Stimulated activated CD4-positive, alpha-beta T cell treated with anti-CD3 and anti-CD28 coated beads, Interleukin-1b, Interleukin-23, amount 100 ng/mL, for 48 hours (primary cell): ENCODE measurements around the gene RCSD1.

Experiments
- DNase-seq: peaks from one replicate; pipeline ENCODE4 v3.0.0-alpha.2; 2020

The RCSD1 gene

GRCh38 chr1:167669209-167670124 lies 39.4 kb downstream of the RCSD1 start:
- DNase-seq: no peak

DNA sequence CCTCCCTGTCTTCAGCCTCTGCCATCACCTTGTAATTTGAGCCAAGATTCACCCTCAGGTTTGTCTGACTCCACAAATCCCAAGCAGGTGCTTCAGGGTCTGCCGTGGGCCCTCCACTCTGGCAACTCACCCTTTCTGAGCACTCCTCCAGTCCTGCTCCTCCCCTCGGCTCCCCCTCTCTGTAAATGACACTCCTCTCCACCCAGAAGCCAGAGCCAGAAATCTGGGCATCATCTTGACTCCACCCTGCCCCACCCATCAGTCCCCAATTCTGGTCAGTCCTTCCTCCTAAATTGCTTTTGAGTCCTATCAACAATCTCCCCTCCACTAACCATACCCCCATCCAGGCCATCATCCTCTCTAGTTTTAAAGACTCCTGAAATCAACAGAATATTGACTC lies 40.5 kb downstream of the RCSD1 start:
- DNase-seq: no peak

DNA sequence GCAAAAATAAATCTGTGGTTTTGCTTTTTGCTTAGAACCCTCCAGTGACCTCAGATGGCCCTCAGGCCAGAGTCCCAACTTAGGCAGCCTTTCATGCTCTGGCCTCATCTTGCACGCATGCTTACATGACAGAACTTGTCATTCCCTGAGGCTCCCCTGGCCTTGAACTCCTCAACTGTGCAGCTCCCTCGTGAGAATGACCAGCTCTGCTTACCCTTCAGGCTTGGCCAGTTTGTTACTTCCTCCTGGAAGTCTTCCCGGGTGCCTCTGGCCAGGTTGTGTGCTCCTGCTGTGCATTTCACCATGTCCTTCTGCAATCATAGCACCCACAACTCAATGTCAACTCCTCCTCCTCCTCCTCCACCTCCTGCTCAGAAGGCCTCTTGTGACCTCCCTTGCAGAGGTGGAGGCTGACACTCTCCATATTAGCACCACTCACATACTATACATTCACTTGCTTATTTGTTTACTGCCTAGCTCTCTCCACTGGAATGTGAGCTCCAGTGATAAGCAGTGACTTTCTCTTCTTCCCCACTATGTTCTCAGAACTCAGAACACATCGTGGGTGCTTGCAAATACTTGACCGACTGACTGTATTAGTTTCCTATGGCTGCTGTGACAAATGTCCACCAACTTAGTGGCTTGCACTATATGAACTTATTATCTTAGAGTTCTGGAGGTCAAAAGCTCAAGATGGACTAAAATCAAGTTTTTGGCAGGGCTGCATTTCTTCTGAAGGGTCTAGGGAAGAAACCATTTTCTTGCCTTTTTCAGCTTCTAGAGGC lies 41.9 kb downstream of the RCSD1 start:
- DNase-seq: no peak

DNA sequence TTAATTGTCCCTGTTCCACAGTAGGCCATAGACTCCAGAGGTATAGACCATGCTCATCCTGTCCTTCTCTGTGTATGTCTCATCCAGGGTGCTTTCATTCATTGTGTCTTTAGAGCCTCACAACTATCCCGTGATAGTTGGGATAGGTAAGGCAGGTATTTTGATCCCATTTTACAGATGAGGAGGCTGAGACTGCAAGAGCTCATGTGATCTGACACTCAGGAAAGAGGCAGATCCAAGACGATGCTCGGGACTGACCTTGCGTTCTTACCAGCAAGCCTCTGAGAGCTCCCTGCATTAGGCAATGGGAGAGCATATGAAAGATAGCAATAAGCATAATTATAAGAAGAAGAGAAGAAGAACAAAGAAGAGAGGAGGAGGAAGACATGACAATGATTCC lies 42.8 kb downstream of the RCSD1 start:
- no peak for DNase-seq

GRCh38 chr1:167673265-167673664 lies 43.2 kb downstream of the RCSD1 start:
- peak; percentile 16 for DNase-seq

DNA sequence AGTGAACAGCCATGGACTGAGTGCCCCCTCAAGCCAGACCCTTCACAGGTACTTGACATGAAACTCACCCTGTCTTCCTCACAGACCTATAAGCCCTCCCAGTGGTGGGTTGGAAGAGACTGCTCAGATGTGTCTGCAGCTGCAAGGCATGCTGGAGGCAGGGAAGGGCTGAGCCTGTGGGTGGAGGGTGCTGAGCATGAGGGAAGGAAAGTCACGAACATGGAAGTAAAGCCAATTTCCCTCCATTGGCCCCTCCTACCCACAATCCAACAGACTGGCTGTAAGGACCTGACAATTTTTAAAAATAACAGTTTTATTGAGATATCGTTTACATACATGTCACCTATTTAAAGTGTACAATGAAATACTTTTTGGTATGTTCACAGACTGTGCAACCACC lies 44.1 kb downstream of the RCSD1 start:
- no peak for DNase-seq

GRCh38 chr1:167675440-167675839 lies 45.4 kb downstream of the RCSD1 start:
- no peak for DNase-seq

- peak; percentile 13 for DNase-seq
Measured at GRCh38 chr1:167676205-167676915, 46.3 kb downstream of the RCSD1 start.

- no peak for DNase-seq
Measured at GRCh38 chr1:167676916-167677848, 47.1 kb downstream of the RCSD1 start.

DNA sequence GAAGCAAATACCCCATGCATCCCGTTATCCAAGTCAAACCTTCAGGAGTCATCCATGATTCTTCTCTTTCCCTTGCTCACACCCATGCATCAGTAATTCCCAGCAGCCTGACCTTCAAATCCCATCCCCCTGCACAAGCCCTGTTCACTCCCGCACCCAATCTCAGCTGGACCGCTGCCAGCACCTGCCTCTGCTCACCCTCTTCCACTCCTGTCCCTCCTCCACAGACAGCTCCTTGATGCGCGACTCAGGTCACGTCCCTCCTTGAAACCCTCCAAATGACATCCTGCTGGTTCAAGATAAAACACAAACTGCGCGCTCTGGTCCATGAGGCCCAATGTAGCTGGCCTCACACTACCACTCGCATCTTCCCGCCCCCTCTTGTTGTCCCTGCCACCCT lies 48.4 kb downstream of the RCSD1 start:
- no peak for DNase-seq

DNA sequence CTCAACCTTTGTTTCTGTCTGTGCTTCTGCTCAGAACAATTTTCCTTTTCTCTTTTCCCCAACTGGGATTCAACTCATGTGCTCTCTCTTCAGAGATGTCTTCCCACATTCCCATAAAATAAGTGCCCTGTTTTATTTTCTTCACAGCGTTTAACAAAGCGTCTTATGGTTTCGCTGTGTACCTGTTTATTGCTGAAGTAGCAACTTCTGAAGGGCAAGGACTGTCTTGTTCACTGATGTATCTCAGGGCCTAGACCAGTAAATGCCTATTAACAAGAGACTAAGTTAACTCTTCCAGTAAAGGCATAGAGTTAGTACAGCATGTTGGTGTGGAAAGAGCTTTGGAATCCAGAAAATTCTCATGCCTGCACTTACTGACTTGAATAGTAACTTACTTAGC lies 48.8 kb downstream of the RCSD1 start:
- no peak for DNase-seq

DNA sequence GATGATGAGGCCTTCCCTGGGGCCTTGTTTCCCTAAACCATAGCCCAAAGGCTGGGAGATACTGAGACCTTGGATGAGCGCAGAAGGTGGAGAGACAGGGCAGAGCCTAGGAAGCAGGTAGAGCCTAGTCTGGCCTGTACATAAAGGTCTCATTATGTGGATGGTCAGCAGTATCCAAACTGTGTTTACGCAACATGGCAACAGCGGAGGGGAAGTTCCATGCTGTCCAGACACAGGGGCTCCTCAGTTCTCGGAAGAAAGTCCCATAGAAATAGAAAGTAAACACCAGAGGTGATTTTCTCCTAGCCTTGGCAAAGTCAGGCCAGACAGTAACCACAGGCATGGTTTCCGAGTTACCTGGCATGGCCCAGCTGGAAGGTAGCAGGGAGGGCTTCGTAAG lies 49.7 kb downstream of the RCSD1 start:
- DNase-seq: no peak

DNA sequence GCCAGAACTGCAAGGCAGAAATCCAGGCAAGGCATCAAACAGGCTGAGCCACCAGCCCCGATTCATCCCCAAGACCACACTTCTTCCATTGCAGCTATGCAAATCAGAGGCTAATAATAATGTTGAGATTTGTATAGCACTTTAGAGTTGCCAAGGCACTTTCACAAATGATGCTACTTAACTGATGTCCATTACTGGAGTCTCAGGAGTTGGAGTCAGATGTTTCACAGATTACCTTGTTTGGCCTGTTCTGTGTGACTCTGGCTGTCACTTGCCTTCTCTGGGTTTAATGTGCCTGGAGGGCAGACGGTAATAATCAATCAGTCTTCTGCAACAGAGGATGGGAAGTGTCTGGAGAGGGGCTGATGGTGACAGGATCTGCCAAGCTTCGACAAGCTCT lies 51.0 kb downstream of the RCSD1 start:
- DNase-seq: no peak

GRCh38 chr1:167681451-167682098 lies 51.5 kb downstream of the RCSD1 start:
- DNase-seq: no peak

GRCh38 chr1:167683226-167683625 lies 53.2 kb downstream of the RCSD1 start:
- DNase-seq: no peak

- DNase-seq: no peak
Measured at GRCh38 chr1:167683641-167684502, 53.8 kb downstream of the RCSD1 start.

DNA sequence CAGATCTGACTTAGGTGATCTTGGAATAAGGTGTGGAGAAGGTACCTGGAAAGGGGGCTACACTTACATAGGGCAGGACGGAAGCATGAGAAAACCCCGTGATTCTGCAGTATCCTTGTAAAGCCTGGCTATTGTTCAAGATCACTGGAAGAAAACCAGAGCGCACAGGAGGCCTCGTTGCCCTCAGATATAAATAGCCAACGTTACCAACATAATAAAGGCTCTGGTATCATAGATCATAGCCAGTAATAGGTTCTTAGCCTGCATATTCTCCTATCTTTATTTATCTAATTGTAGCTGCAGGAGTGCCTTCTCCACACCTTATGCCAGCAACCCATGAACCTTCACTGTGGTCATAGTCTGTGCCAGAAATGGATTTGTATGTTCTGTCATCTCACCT lies 55.8 kb downstream of the RCSD1 start:
- DNase-seq: no peak

GRCh38 chr1:167687919-167688519 lies 58.0 kb downstream of the RCSD1 start:
- peak; percentile 75 for DNase-seq

DNA sequence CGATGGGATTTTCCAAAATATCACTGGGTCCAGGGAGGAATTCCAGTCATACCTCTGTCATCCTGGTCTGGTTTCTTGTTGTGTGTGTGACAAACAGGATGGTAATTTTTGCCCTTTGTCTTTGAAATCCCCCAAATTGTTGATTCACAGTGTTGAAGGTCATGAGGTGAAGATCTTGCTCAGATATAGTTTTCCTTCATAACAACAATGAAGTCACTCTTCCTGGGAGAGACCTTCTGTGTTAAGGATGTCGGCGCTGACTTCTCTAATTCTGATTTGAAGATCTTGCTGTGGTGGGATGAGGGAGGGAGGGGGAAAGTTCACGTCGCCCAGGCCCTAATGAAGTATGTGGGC lies 59.5 kb downstream of the RCSD1 start:
- no peak for DNase-seq

- DNase-seq: no peak
Measured at GRCh38 chr1:167690053-167690452, 60.0 kb downstream of the RCSD1 start.
